Mononuclear cell (primary cell): ENCODE measurements around the gene SNRPB. TPM values are rescaled to one million over a fixed set of nuclear protein-coding genes. Genes with fewer than 3 reads are reported as not detected.
A peak's percentile ranks its signal among the peaks of the same experiment; 100 is the strongest.
"Not testable (repeated sequence)": the region's sequence is repeated elsewhere in the genome, so short reads cannot be mapped to it uniquely, and the experiment has no call there.

Experiments used
- H3K27me3 ChIP-seq: 2 replicates; pipeline ENCODE4 v1.6.0; 2011; ENCODE audit warnings: low read length, control low read depth; ENCODE audit not compliant: insufficient read depth
- H3K4me1 ChIP-seq: 2 replicates; pipeline ENCODE4 v1.5.1; 2011; ENCODE audit warnings: mild to moderate bottlenecking, low read length, control low read depth; ENCODE audit not compliant: insufficient read depth
- H3K4me3 ChIP-seq: 2 replicates; pipeline ENCODE4 v1.5.1; 2011; ENCODE audit warnings: mild to moderate bottlenecking, low read length, moderate library complexity
- H3K9me3 ChIP-seq: 2 replicates; pipeline ENCODE4 v1.5.1; 2011; ENCODE audit warnings: low read depth, mild to moderate bottlenecking, control low read depth, low read length
- total RNA-seq: library from RNA; depleted of rRNA; stranded (reverse); fragments of >200 nt; gene quantifications from one replicate; pipeline ENCODE4 v1.2.3, GENCODE V29; 2012

SNRPB gene
- 144 TPM for total RNA-seq

- H3K4me1 ChIP-seq = peaks cover 20% of the 10 kb centered on the region
- no peaks in the 10 kb centered on the region for H3K9me3 ChIP-seq
- H3K27me3 ChIP-seq = no peaks in the 10 kb centered on the region
- peak within 1 kb of the TSS; percentile 87 for H3K4me3 ChIP-seq
Observed at GRCh38 chr20:2470423-2471193, at the start of gene SNRPB. Gene SNRPB, minus strand, starts transcription at chr20:2470789. Its CDS starts 99 bp downstream, at chr20:2470690.

- no peaks in the 10 kb centered on the region for H3K27me3 ChIP-seq
- H3K4me1 ChIP-seq = peaks cover 8% of the 10 kb centered on the region
- H3K4me3 ChIP-seq = no peak overlapping the region
- H3K9me3 ChIP-seq = no peaks in the 10 kb centered on the region
Observed at GRCh38 chr20:2519115-2519809, 48.7 kb upstream of the SNRPB start.

GRCh38 chr20:2518558-2518957 is 48.0 kb upstream of the SNRPB start:
- no peak overlapping the region for H3K4me3 ChIP-seq
- H3K4me1 ChIP-seq = peaks cover 4% of the 10 kb centered on the region
- no peaks in the 10 kb centered on the region for H3K9me3 ChIP-seq
- H3K27me3 ChIP-seq = peaks cover 4% of the 10 kb centered on the region

GRCh38 chr20:2518096-2518495 is 47.5 kb upstream of the SNRPB start:
- peaks cover 9% of the 10 kb centered on the region for H3K27me3 ChIP-seq
- H3K9me3 ChIP-seq = no peaks in the 10 kb centered on the region

GRCh38 chr20:2516399-2516798 is 45.8 kb upstream of the SNRPB start:
- Histone ChIP-seq H3K4me3 (no peak overlapping the region), H3K9me3 (no peaks in the 10 kb centered on the region), H3K4me1 (peaks cover 4% of the 10 kb centered on the region), H3K27me3 (peaks cover 15% of the 10 kb centered on the region)

More at GRCh38 chr20:2518096-2518495, 47.5 kb upstream of the SNRPB start:
- H3K4me3 ChIP-seq = no peak overlapping the region
- H3K4me1 ChIP-seq = peaks cover 4% of the 10 kb centered on the region

GRCh38 chr20:2515203-2515602 is 44.6 kb upstream of the SNRPB start:
- Histone ChIP-seq H3K4me3 (no peak overlapping the region), H3K9me3 (no peaks in the 10 kb centered on the region), H3K27me3 (peaks cover 16% of the 10 kb centered on the region), H3K4me1 (peaks cover 4% of the 10 kb centered on the region)

GRCh38 chr20:2509794-2510193 is 39.2 kb upstream of the SNRPB start:
- peaks cover 21% of the 10 kb centered on the region for H3K4me1 ChIP-seq
- H3K9me3 ChIP-seq = no peaks in the 10 kb centered on the region
- H3K27me3 ChIP-seq = peaks cover 16% of the 10 kb centered on the region
- H3K4me3 ChIP-seq = no peak overlapping the region

- H3K27me3 ChIP-seq = peaks cover 16% of the 10 kb centered on the region
- H3K4me3 ChIP-seq = peak overlapping the region; percentile 69
- H3K4me1 ChIP-seq = peaks cover 17% of the 10 kb centered on the region
- no peaks in the 10 kb centered on the region for H3K9me3 ChIP-seq
Observed at GRCh38 chr20:2509468-2509781, 38.8 kb upstream of the SNRPB start.

- Histone ChIP-seq H3K4me1 (peaks cover 17% of the 10 kb centered on the region), H3K9me3 (no peaks in the 10 kb centered on the region), H3K4me3 (peak within 1 kb of the TSS; percentile 69), H3K27me3 (peaks cover 15% of the 10 kb centered on the region)
Observed at GRCh38 chr20:2508631-2509467, 38.3 kb upstream of the SNRPB start, which contains the start of gene ZNF343. Gene ZNF343, minus strand, starts transcription at chr20:2508915. Its CDS starts 15,020 bp downstream, at chr20:2493895.

- H3K9me3 ChIP-seq = no peaks in the 10 kb centered on the region
- peaks cover 17% of the 10 kb centered on the region for H3K4me1 ChIP-seq
- peaks cover 7% of the 10 kb centered on the region for H3K27me3 ChIP-seq
- peak overlapping the region; percentile 69 for H3K4me3 ChIP-seq
Observed at GRCh38 chr20:2507875-2508630, 37.5 kb upstream of the SNRPB start.

- Histone ChIP-seq H3K9me3 (no peaks in the 10 kb centered on the region), H3K4me1 (peaks cover 17% of the 10 kb centered on the region), H3K4me3 (no peak overlapping the region), H3K27me3 (peaks cover 6% of the 10 kb centered on the region)
Observed at GRCh38 chr20:2507464-2507863, 36.9 kb upstream of the SNRPB start.

- peaks cover 17% of the 10 kb centered on the region for H3K4me1 ChIP-seq
- H3K4me3 ChIP-seq, H3K9me3 ChIP-seq, H3K27me3 ChIP-seq: not testable (repeated sequence)
Observed at GRCh38 chr20:2506426-2506825, 35.8 kb upstream of the SNRPB start.

- not testable (repeated sequence) for H3K27me3 ChIP-seq, H3K4me3 ChIP-seq, H3K9me3 ChIP-seq
- H3K4me1 ChIP-seq = peaks cover 17% of the 10 kb centered on the region
Observed at GRCh38 chr20:2504803-2505202, 34.2 kb upstream of the SNRPB start.

GRCh38 chr20:2502808-2503384 is 32.3 kb upstream of the SNRPB start:
- not testable (repeated sequence) for H3K9me3 ChIP-seq, H3K4me3 ChIP-seq, H3K4me1 ChIP-seq, H3K27me3 ChIP-seq
